Fibroblast of lung (primary cell): ENCODE results near the gene HIP1.

ENCODE experiments used
- CTCF ChIP-seq, 2 donors: IDR thresholded peaks in 1 of 2; conservative IDR thresholded peaks in 1 of 2; 1 replicate in 1 of 2; 2 replicates in 1 of 2; pipeline ENCODE4 v1.5.1; 2011 to 2012; ENCODE audit warnings: low read length in 2 of 2, control low read depth in 1 of 2, inconsistent platforms in 1 of 2, low read depth in 1 of 2, mild to moderate bottlenecking in 1 of 2
- EZH2 ChIP-seq: IDR thresholded peaks from 2 replicates; pipeline ENCODE4 v1.5.1; 2012; ENCODE audit warnings: low read length, control low read depth, mild to moderate bottlenecking; ENCODE audit errors: missing control alignments

DNA sequence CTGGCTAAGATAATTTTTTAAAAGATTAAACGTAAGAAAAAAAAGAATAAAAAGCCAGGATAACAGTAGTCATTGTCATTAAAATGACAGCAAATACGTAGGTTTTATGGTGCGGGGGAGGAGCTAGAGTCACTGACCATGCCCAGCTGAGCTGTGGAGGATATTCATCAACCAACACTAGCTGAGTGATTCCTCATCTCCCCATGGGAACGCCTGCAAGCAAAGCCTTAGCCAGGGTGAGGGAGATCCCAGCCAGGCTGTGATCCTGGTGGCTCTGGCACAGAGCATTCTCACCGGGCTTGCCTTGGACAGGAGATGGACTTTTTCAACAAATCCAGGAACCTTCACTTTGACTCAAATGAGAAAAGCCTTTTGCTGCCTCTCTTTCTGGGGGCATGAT lies 94.2 kb downstream of the HIP1 start:
- TF ChIP-seq CTCF (conservative IDR thresholded peaks at IDR 0.05 in 1 of 2, IDR thresholded peaks at IDR 0.05 in 1 of 2; ENCODE audit: low read depth in 1 of 2, low read length in 2 of 2) (no peak), EZH2 (no peak)
